ENCODE data around the gene FRY. TPM values are rescaled to one million over a fixed set of nuclear protein-coding genes. Genes with fewer than 3 reads are reported as not detected.

Gene FRY
- total RNA-seq, 1 experiment from 2014 or later: 4.7 TPM

DNA sequence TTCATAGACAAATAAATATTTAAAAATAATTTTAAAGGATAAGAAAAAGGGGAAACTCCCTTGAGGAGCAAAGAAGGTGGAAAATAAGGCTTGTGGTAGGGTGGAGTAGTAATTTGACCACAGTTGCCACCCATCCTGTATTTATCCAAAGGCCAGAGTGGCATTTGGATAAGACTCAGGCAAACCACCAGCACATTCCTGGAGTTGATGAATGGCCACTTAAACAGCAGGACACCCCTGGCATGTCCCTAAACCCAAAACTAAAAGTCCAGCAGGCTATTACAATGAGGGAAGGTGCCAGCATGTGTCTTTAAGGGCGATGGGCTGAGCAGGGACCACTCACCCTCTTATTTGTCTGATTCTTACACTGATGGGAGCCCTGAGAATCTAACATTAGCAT lies 9.8 kb upstream of the FRY start:
- TF ChIP-seq, protein P1, sequence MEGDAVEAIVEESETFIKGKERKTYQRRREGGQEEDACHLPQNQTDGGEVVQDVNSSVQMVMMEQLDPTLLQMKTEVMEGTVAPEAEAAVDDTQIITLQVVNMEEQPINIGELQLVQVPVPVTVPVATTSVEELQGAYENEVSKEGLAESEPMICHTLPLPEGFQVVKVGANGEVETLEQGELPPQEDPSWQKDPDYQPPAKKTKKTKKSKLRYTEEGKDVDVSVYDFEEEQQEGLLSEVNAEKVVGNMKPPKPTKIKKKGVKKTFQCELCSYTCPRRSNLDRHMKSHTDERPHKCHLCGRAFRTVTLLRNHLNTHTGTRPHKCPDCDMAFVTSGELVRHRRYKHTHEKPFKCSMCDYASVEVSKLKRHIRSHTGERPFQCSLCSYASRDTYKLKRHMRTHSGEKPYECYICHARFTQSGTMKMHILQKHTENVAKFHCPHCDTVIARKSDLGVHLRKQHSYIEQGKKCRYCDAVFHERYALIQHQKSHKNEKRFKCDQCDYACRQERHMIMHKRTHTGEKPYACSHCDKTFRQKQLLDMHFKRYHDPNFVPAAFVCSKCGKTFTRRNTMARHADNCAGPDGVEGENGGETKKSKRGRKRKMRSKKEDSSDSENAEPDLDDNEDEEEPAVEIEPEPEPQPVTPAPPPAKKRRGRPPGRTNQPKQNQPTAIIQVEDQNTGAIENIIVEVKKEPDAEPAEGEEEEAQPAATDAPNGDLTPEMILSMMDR (conservative IDR thresholded peaks at IDR 0.05): no peak
- TF ChIP-seq EZH2 (IDR thresholded peaks at IDR 0.05; ENCODE audit: low read depth): no peak
- POLR2A ChIA-PET (ENCODE audit: unreplicated experiment): no interaction called here
- BruUV-seq (replicated peaks): no TSS peak
- no peaks in the 10 kb centered on the region for H3K36me3 ChIP-seq (ENCODE audit: low read depth)
- no peaks in the 10 kb centered on the region for H3K79me2 ChIP-seq (ENCODE audit: low read depth)
- H3K4me1 ChIP-seq (replicated peaks; ENCODE audit: insufficient read depth): no peaks in the 10 kb centered on the region
- no peaks in the 10 kb centered on the region for H3K27me3 ChIP-seq (ENCODE audit: insufficient read depth, low read depth)
- no peaks in the 10 kb centered on the region for H3K9me2 ChIP-seq (ENCODE audit: insufficient read depth)
- intact Hi-C loops (cut with micrococcal nuclease; ENCODE audit: unreplicated experiment): no loop called here
- DNase-seq: no peak
- H3K9me3 ChIP-seq (ENCODE audit: insufficient read depth, low read depth): no peaks in the 10 kb centered on the region
- H3K4me3 ChIP-seq: no peak overlapping the region
- H3K4me2 ChIP-seq: no peak overlapping the region
- H2AFZ ChIP-seq: no peak overlapping the region
- H4K20me1 ChIP-seq (ENCODE audit: insufficient read depth): no peaks in the 10 kb centered on the region
- CTCF ChIA-PET: no interaction called here
- no peaks in the 10 kb centered on the region for H3F3A ChIP-seq (ENCODE audit: insufficient read depth, low read depth)
- no peak overlapping the region for H3K27ac ChIP-seq

DNA sequence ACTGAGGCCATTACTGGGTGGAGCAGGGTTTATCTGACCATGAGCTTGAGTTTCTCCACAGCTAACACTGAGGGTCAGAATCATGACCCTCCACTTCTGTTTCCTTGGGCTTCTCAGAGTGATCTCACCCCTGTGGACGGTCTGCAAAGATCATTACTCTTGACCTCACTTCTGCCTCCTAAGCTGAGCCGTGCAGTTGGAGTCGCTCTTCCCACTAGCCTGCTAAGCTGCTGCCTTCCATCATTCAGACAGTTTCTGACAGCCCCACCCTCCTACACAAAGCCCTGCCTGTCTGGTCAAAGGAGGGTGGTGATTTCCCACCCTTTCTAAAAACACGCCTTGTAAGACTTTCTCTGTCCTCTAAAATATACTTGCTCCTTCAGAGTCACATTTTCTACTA lies 9.3 kb upstream of the FRY start:
- H3K27me3 ChIP-seq (ENCODE audit: insufficient read depth, low read depth): no peaks in the 10 kb centered on the region
- H3K4me1 ChIP-seq (replicated peaks; ENCODE audit: insufficient read depth): no peaks in the 10 kb centered on the region
- POLR2A ChIA-PET (ENCODE audit: unreplicated experiment): interaction anchor here (0.6 kb wide), 1 partner anchor 184 kb away, joined by 3 read pairs; no protein-coding TSS in a partner anchor
- intact Hi-C loops (cut with micrococcal nuclease; ENCODE audit: unreplicated experiment): no loop called here
- no peak for DNase-seq
- TF ChIP-seq, protein P1 (conservative IDR thresholded peaks at IDR 0.05): no peak
- TF ChIP-seq EZH2 (IDR thresholded peaks at IDR 0.05; ENCODE audit: low read depth): no peak
- H3K4me3 ChIP-seq: no peak overlapping the region
- no peaks in the 10 kb centered on the region for H3K9me2 ChIP-seq (ENCODE audit: insufficient read depth)
- BruUV-seq (replicated peaks): no TSS peak
- no peaks in the 10 kb centered on the region for H3K36me3 ChIP-seq (ENCODE audit: low read depth)
- H3F3A ChIP-seq (ENCODE audit: insufficient read depth, low read depth): no peaks in the 10 kb centered on the region
- H3K4me2 ChIP-seq: no peak overlapping the region
- CTCF ChIA-PET: no interaction called here
- no peaks in the 10 kb centered on the region for H4K20me1 ChIP-seq (ENCODE audit: insufficient read depth)
- no peak overlapping the region for H3K27ac ChIP-seq
- H3K9me3 ChIP-seq (ENCODE audit: insufficient read depth, low read depth): no peaks in the 10 kb centered on the region
- no peaks in the 10 kb centered on the region for H3K79me2 ChIP-seq (ENCODE audit: low read depth)
- no peak overlapping the region for H2AFZ ChIP-seq

DNA sequence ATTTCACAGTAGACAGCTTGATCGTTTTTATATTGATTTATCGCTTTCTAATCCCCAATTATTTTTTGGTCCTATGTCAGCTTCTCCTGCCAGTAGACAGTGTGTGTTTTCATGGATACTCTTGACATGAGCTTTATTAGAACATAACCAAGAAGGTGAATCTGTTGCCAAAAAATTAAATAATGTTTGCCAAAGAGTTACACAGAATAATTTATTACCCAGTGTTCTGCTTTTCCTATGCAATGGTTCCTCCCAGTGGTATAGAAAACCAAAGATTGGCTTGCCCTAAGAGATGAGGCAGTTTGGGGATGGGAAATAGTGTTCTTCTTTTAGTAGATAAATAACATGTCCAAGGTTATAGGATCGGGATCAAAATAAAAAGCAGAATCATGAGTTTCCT lies 8.5 kb upstream of the FRY start:
- Histone ChIP-seq H3K4me3 (no peak overlapping the region), H2AFZ (no peak overlapping the region), H3K36me3 (ENCODE audit: low read depth) (no peaks in the 10 kb centered on the region), H3F3A (ENCODE audit: insufficient read depth, low read depth) (no peaks in the 10 kb centered on the region), H3K27ac (no peak overlapping the region), H3K79me2 (ENCODE audit: low read depth) (no peaks in the 10 kb centered on the region), H3K4me1 (replicated peaks; ENCODE audit: insufficient read depth) (no peaks in the 10 kb centered on the region), H4K20me1 (ENCODE audit: insufficient read depth) (no peaks in the 10 kb centered on the region), H3K9me3 (ENCODE audit: insufficient read depth, low read depth) (no peaks in the 10 kb centered on the region), H3K27me3 (ENCODE audit: insufficient read depth, low read depth) (no peaks in the 10 kb centered on the region), H3K9me2 (ENCODE audit: insufficient read depth) (no peaks in the 10 kb centered on the region), H3K4me2 (no peak overlapping the region)
- intact Hi-C loops (cut with micrococcal nuclease; ENCODE audit: unreplicated experiment): no loop called here
- TF ChIP-seq EZH2 (IDR thresholded peaks at IDR 0.05; ENCODE audit: low read depth): no peak
- TF ChIP-seq, protein P1 (conservative IDR thresholded peaks at IDR 0.05): no peak
- no TSS peak for BruUV-seq (replicated peaks)
- DNase-seq: no peak
- POLR2A ChIA-PET (ENCODE audit: unreplicated experiment): no interaction called here
- CTCF ChIA-PET: no interaction called here

All from PC-9 (cell line).